HepG2 (cell line): Measurements from ENCODE around the gene ZNF618. TPM values are rescaled to one million over a fixed set of nuclear protein-coding genes. Genes with fewer than 3 reads are reported as not detected.

Source experiments
- ATM ChIP-seq: fragments of 450-650 bp; IDR thresholded peaks from 2 replicates; pipeline ENCODE4 v1.7.1; 2017; ENCODE audit warnings: mild to moderate bottlenecking, borderline replicate concordance
- ETV5 ChIP-seq: IDR thresholded peaks from 2 replicates; pipeline ENCODE4 v1.6.1; 2018; ENCODE audit warnings: missing biosample characterization, missing genetic modification reagents, inconsistent platforms, borderline replicate concordance
- FOXA1 ChIP-seq, 2 experiments: fragments of 450-650 bp in 1 of 2; sonication (generic) in 1 of 2; formaldehyde crosslinking in 1 of 2; IDR thresholded peaks; 2 replicates each; pipeline versions ENCODE4 v1.4.0 to v1.6.1; 2016 to 2020; ENCODE audit warnings: missing genetic modification reagents in 1 of 2
- HMGA1 ChIP-seq: sonication (generic); formaldehyde crosslinking; conservative IDR thresholded peaks from 2 replicates; pipeline ENCODE4 v1.4.0; 2020; ENCODE audit warnings: missing genetic modification reagents
- JUNB ChIP-seq: sonication (generic); formaldehyde crosslinking; IDR thresholded peaks from 2 replicates; pipeline ENCODE4 v1.8.0; 2022; ENCODE audit warnings: missing genetic modification reagents, mild to moderate bottlenecking, borderline replicate concordance
- MAFG ChIP-seq: sonication (generic); formaldehyde crosslinking; IDR thresholded peaks from 2 replicates; pipeline ENCODE4 v1.5.1; 2020; ENCODE audit warnings: mild to moderate bottlenecking, missing genetic modification reagents
- SCMH1 ChIP-seq: sonication (generic); formaldehyde crosslinking; IDR thresholded peaks from 2 replicates; pipeline ENCODE4 v1.9.0; 2021; ENCODE audit warnings: missing genetic modification reagents, mild to moderate bottlenecking, borderline replicate concordance
- TCF12 ChIP-seq, 2 experiments: fragments of 450-650 bp in 1 of 2; sonication (generic) in 1 of 2; formaldehyde crosslinking in 1 of 2; IDR thresholded peaks; 2 replicates each; pipeline versions ENCODE4 v1.6.1 to v1.8.0; 2017 to 2022; ENCODE audit warnings: antibody characterized with exemption in 1 of 2, mild to moderate bottlenecking in 1 of 2, missing genetic modification reagents in 1 of 2, moderate library complexity in 1 of 2
- USF2 ChIP-seq, 2 experiments: sonication (generic) in 1 of 2; formaldehyde crosslinking in 1 of 2; IDR thresholded peaks; 2 replicates each; pipeline versions ENCODE4 v1.5.1 to v1.6.1; 2011 to 2020; ENCODE audit warnings: borderline replicate concordance in 1 of 2, low read depth in 1 of 2, low read length in 1 of 2, mild to moderate bottlenecking in 1 of 2, missing genetic modification reagents in 1 of 2, moderate library complexity in 1 of 2
- ZNF101 ChIP-seq: sonication (generic); formaldehyde crosslinking; IDR thresholded peaks from 2 replicates; pipeline ENCODE4 v1.4.0; 2020; ENCODE audit warnings: mild to moderate bottlenecking, low read depth, missing genetic modification reagents, borderline replicate concordance
- ZNF136 ChIP-seq: sonication (generic); formaldehyde crosslinking; IDR thresholded peaks from 2 replicates; pipeline ENCODE4 v1.8.1; 2022; ENCODE audit warnings: low read depth, mild to moderate bottlenecking, moderate library complexity, missing genetic modification reagents
- ZNF747 ChIP-seq: sonication (generic); formaldehyde crosslinking; IDR thresholded peaks from 2 replicates; pipeline ENCODE4 v1.8.1; 2023; ENCODE audit warnings: missing genetic modification reagents, mild to moderate bottlenecking, borderline replicate concordance
- ZSCAN21 ChIP-seq: sonication (generic); formaldehyde crosslinking; IDR thresholded peaks from 2 replicates; pipeline ENCODE4 v1.8.0; 2022; ENCODE audit warnings: mild to moderate bottlenecking, missing genetic modification reagents, moderate library complexity, borderline replicate concordance
- polyA plus RNA-seq, 8 experiments: library from polyadenylated mRNA; depleted of rRNA in 3 of 8; stranded (reverse) in 7 of 8; unstranded in 1 of 8; fragments of >200 nt; fragmentation: Illumina TruSeq in 4 of 8; extraction: Trizol in 4 of 8; gene quantifications; 2 replicates each; pipeline versions ENCODE4 v1.2.1 to v1.2.3, GENCODE V29; 2011 to 2016; ENCODE audit warnings: low read depth in 4 of 8, missing spikeins in 1 of 8, mixed read lengths in 1 of 8; ENCODE audit not compliant: insufficient read depth in 1 of 8
- total RNA-seq, 5 experiments: library from RNA; depleted of rRNA; stranded (reverse); fragments of >200 nt; fragmentation: Illumina TruSeq; extraction: Trizol; gene quantifications; 2 replicates each; pipeline ENCODE4 v1.2.3, GENCODE V29; 2016; ENCODE audit warnings: low read depth in 1 of 5

The ZNF618 gene
- total and polyA plus RNA-seq, 2 of the 13 experiments (the other 11 are each of a cell fraction or from before 2014, with no cell fraction given) = 0.07 TPM

GRCh38 chr9:114037249-114037648, 161.1 kb downstream of the ZNF618 start (continued):
- TF ChIP-seq ZNF136 (CRISPR knock-in tag) (no peak), ATM (no peak), USF2 (IDR thresholded peaks at IDR 0.05; ENCODE audit: low read depth, low read length) (no peak), USF2 (CRISPR knock-in tag; IDR thresholded peaks at IDR 0.05; ENCODE audit: borderline replicate concordance) (no peak), ZSCAN21 (CRISPR knock-in tag) (no peak), FOXA1 (IDR thresholded peaks at IDR 0.05) (no peak), FOXA1 (CRISPR knock-in tag; IDR thresholded peaks at IDR 0.05) (no peak), MAFG (CRISPR knock-in tag) (no peak), JUNB (CRISPR knock-in tag) (no peak), TCF12 (IDR thresholded peaks at IDR 0.05) (no peak), TCF12 (CRISPR knock-in tag; IDR thresholded peaks at IDR 0.05) (no peak), ZNF747 (no peak), HMGA1 (CRISPR knock-in tag) (no peak), SCMH1 (CRISPR knock-in tag) (no peak), ZNF101 (CRISPR knock-in tag) (no peak), ETV5 (no peak)
- TF ChIP-seq, all 625 proteins: peak for 0
